GM12874 (cell line): ENCODE data around the gene MFNG.
A peak's percentile ranks its signal among the peaks of the same experiment; 100 is the strongest.

Experiments
- TF ChIP-seq, protein P1 (sequence below): IDR thresholded peaks from 2 replicates; pipeline ENCODE4 v1.5.1; 2011; ENCODE audit warnings: low read depth, mild to moderate bottlenecking, control low read depth, low read length, moderate library complexity; ENCODE audit not compliant: insufficient read depth

MFNG gene

DNA sequence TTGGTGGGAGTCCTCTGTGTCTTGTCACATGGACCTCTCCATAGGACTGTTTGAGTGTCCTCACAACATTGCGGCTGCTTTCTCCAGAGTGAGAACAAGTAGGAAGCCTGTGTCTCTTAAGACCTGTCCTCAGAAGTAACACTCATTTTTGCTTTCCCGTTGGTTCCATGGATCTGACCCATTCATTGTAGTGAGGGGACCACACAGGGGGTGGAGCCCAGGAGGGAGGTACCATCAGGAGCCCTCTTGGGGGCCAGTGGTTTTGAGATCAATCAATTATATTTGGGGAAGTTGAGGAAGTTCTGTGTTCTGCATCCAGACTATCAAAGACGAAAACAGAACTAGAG is 53.5 kb downstream of the MFNG start:
- TF ChIP-seq, protein P1, sequence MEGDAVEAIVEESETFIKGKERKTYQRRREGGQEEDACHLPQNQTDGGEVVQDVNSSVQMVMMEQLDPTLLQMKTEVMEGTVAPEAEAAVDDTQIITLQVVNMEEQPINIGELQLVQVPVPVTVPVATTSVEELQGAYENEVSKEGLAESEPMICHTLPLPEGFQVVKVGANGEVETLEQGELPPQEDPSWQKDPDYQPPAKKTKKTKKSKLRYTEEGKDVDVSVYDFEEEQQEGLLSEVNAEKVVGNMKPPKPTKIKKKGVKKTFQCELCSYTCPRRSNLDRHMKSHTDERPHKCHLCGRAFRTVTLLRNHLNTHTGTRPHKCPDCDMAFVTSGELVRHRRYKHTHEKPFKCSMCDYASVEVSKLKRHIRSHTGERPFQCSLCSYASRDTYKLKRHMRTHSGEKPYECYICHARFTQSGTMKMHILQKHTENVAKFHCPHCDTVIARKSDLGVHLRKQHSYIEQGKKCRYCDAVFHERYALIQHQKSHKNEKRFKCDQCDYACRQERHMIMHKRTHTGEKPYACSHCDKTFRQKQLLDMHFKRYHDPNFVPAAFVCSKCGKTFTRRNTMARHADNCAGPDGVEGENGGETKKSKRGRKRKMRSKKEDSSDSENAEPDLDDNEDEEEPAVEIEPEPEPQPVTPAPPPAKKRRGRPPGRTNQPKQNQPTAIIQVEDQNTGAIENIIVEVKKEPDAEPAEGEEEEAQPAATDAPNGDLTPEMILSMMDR = no peak

GRCh38 chr22:37431801-37432707 is 54.1 kb downstream of the MFNG start:
- TF ChIP-seq, protein P1 = no peak

- TF ChIP-seq, protein P1 = no peak
These were observed 54.8 kb downstream of the MFNG start for GRCh38 chr22:37431366-37431765.

GRCh38 chr22:37430941-37431340 is 55.2 kb downstream of the MFNG start:
- TF ChIP-seq, protein P1 = no peak

- TF ChIP-seq, protein P1 = peak; percentile 78
These were observed 57.3 kb downstream of the MFNG start for GRCh38 chr22:37428649-37429586.

DNA sequence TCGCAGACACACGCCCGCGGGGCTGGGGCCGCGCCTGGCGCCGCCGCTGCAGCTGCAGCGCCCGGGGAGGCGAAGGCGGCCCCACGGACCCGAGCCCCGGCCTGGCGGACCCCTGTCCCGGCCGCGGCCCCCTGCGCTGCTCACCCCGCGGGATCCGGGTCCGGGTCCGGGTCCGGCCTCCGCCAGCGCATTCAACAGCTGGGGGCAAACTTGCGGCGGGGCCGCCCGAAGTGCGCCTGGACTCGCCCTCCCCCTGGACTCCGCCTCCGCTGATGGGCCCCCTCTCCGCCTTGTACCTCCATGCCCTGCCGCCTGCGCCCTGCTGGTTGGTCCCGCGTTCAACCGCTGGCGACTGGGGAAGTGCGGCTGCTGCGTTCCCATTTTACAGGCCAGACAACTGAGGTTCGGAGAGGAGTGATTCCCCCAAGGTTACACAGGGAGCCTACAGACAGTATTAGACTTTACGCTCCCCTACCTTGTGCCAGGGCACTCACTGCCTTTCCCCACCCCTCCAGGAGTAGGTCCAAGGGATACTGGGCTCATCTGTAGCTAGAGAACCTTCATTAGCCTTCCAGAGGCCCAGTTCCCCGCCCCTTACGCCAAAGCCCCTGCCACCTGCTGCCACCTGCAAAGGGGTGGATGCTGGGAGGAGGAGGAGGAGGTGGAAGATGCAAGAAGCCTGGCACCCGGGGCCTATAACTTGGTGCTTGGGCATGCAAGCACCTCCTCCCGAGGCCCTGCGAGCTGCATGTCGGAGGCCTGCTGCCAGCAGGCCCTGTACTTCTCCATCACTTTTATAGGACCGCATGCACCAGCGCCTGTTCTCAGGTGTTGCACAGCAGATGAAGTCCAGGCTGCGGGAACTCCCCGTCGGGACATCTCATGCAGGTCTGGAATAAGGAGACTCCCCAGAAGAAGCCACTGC is 58.2 kb downstream of the MFNG start:
- TF ChIP-seq, protein P1 = no peak
